GM18499 (cell line): ENCODE measurements around the gene SYNDIG1.

ENCODE experiments used
- ATAC-seq: cut with Tn5 transposase; IDR thresholded peaks from one replicate; pipeline ENCODE4 v1.9.1; 2021; ENCODE audit warnings: moderate number of reproducible peaks; ENCODE audit not compliant: insufficient read depth, unreplicated experiment

Gene SYNDIG1

DNA sequence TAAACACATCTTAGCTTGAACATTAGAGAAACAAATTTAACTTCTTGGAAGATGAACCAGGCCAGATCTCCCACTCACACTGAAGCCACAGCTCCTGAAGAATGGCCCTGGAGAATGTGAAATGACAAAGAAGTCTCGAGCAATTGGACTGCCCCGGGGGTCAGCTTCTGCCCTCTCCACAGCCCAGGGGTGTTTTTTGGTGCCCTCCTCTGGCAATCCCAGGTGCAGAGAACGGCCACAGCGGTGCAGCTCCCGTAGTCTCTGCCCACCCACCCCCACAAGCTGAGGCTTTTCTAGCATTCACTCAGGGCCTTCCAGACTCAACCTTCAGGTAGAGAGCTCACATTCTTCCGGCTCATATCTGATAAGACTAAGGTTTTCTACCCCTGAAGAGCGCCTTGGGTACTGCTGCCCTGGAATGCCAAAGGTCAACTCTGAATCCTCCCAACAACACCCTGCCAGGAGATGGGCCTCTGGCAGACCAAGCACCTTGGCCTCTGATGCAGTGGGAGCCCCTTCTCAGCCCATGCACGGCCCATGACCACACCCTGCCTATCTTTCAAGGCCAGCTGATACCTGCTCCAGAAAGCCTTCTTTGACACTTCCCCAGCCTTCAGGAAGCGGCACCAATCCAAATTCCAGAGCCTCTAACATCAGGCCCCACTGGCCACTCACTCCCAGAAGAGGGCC lies 208.3 kb downstream of the SYNDIG1 start:
- ATAC-seq, result no peak

GRCh38 chr20:24678351-24679106 lies 209.1 kb downstream of the SYNDIG1 start:
- no peak for ATAC-seq

GRCh38 chr20:24679448-24680047 lies 210.1 kb downstream of the SYNDIG1 start:
- no peak for ATAC-seq

DNA sequence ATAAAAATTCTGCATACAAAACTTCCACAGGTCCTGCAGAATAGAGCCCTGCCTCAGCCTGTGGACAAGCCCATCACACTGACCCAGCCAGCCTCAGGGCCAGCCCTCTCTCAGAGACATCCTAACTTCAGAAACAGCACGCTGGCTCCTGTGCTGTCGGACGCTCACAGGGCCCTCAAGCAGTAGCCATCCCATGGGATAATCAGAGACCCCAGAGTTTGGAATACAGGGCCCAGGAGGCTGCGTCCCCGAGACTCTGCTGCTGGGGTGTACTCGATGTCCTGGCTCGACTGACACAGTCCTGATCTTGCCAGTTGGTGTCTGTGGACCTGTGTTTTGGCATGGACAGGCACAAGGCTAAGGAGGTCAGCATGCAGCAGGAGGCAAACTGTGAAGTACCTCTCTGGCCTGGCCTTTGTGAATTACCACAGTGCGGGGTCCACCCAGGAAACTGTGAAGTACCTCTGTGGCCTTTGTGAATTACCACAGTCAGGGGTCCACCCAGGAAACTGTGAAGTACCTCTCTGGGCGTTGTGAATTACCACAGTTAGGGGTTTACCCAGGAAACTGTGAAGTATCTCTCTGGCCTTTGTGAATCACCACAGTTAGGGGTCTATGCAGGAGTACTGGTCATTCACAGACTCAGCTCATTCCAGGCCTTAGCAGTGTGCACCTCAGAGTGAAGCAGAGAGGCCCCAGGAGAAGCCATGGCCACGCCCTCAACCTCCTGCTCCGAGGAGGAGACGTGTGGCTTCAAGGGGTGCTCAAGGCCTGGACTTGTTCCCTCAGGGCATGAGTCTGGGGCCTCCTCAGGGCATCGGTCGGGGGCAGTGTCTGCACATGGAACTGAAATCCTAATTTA lies 212.4 kb downstream of the SYNDIG1 start:
- no peak for ATAC-seq

GRCh38 chr20:24682496-24682985 lies 213.1 kb downstream of the SYNDIG1 start:
- no peak for ATAC-seq

GRCh38 chr20:24683676-24684075 lies 214.2 kb downstream of the SYNDIG1 start:
- no peak for ATAC-seq

DNA sequence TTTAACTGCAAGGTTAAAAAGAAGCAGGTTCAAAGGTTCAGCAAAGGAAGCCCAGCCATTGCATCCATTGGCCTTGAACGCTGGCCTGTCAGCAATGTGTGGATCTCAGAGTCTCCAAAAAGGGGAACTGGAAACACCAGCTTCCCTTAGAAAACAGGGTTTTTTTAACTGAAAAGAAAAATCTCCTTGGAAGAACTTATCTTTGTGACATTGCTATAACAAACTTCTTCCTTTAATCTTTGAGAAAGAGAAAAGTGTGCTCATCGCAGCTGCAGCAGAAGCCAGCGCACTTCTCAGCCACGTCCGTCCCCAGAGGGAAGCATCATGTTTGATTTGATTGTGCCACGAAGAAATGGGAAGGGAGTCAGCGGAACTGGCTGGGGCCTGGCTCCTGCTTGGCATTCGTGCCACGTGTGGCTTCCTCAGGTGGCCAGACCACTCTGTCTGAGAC lies 215.0 kb downstream of the SYNDIG1 start:
- ATAC-seq, result no peak

- ATAC-seq, result no peak
Measured at GRCh38 chr20:24684956-24685691, 215.7 kb downstream of the SYNDIG1 start.

DNA sequence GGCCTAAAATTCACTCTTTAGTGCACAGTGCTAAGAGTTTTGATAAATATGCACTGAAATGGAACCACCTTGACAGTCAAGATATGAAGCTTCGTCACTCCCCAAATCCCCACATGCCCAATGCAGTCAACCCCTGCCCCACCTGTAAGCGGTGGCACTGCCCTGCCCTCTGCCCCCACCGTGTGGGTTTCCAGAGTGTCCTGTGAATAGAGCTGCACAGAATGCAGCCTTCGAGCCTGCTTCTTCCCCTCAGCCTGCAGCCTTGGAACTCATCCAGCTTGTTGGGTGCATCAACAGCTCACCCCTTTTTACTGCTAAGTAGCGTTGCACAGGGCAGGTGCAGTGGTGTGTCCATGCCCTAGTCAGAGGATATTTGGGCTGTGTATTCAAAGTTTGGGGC lies 216.3 kb downstream of the SYNDIG1 start:
- ATAC-seq, result no peak

DNA sequence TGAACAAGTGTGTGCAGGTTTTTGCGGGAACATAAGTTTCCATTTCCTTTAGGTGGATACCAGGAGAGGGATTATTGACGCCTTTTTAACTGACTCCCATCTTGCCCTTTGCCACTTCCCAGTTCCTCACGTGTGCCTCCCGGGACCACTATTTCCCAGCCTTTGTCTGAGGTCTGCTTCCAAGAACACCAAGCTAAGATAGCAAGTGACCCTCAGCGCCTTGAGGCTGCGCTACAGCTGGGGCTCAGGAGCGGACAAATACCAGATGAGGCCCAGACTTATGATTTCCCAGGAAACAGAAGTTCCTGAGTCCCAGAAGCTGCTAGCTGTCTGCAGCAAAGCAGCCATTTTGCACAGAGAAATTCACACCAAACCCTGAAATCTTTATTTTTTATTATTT lies 216.7 kb downstream of the SYNDIG1 start:
- ATAC-seq, result no peak

DNA sequence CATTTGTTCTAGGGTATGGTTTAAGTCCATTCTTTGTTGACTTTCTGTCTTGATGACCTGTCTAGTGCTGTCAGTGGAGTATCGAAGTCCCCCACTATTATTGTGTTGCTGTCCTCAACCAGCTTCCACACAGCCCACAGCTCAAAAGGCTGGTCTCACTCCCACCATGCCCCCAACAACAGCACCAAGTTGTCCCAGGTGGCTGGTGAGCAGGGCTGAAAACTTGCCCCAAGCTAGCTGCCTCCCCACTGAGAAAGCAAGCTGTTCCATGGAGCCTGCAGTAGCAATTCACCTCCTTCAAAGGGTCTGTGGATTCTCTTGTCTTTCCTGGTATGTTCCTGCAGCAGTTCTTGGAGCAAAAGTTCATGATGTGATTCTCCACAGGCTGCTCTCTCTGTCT lies 221.0 kb downstream of the SYNDIG1 start:
- no peak for ATAC-seq

DNA sequence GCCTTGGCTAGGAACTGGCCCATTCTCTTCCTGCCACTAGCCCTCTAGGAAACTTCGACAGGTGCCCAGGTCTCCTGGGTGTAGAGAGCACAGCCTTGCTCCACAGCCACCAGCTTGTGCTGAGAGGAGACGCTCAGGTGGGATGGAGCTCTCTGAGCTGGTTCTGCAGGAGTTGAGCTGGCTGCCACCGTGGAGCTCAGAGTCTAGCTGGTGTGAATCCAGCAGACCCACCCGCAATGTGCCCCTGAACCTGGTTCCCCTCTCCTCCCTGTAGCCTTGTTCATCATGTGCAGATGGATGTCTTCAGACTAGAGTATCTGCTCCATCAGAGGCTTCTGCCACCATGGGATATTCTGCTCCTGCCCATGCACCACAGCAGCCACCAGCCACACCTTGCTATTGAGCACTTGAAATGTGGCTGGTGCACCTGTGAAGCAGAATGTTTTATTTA lies 222.5 kb downstream of the SYNDIG1 start:
- ATAC-seq, result no peak

DNA sequence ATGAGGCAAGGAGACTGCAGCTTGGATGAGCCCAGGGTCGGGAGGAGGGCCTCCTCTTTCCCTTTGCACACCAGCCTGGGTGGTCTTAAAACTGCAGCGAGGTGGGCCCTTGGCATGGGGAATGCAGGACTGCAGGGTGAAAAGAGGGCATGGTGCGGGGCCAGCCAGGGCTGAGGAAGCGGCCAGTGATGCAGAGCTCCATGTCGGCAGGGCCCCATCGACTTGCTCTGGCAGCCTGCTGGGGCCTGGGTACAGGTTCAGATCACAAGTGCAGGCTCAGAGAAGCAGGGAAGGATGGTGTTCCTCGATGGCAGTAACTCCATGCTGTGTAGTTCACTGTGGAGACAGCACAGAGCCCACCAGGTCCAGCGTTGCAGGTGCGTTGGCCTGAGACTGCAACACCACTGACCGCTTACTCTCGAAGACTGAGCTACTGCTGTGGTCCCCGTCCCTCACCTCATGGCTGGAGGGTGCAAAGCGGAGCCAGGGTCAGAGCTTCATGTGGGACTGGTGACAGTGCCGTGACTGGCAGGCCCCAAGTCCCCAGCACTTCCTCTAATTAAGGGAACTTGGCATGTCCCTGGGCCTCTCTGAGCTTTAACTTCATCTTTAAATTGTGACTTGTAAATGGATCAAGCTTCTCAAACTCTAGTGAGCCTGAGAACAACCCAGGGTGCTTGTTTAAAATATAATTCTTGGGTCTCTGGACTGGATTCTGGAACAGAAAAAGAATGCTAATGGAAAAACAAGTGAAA lies 223.2 kb downstream of the SYNDIG1 start:
- no peak for ATAC-seq

- no peak for ATAC-seq
Measured at GRCh38 chr20:24693466-24694156, 224.2 kb downstream of the SYNDIG1 start.

DNA sequence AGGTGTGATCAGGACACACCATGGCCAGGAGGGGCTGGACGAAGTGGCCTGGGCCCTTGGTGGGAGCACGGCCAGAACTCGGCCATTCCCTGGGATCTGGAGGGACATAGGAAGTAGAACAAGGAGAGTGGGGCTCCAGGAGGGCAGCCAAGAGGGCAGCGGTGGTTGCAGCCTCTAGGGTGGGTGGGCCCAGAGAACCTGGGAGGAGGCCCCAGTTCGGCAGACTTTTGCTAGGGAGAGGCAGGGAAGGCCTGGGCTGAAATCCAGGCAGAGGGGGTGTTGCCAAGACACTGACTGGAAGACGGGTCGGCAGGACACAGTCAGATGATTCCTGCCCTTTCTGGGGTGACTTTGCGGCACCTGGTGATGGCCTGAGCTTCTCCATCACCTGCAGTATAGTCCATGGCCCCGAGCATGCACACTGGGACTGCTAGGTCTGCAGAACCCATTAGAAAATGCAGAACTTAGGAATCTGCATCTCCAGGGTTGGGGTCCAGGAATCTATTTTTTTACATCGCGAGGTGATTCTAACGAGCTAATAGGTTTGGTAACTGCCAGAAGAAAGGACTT lies 224.8 kb downstream of the SYNDIG1 start:
- no peak for ATAC-seq

GRCh38 chr20:24694727-24695528 lies 225.5 kb downstream of the SYNDIG1 start:
- no peak for ATAC-seq

GRCh38 chr20:24695529-24696225 lies 226.2 kb downstream of the SYNDIG1 start:
- ATAC-seq, result no peak
